ENCODE data around the gene MORN5. TPM values are rescaled to one million over a fixed set of nuclear protein-coding genes. Genes with fewer than 3 reads are reported as not detected.

MORN5 gene
- total and polyA plus RNA-seq, 4 donors: 17.9 to 22.9 (median 18.6) TPM

DNA sequence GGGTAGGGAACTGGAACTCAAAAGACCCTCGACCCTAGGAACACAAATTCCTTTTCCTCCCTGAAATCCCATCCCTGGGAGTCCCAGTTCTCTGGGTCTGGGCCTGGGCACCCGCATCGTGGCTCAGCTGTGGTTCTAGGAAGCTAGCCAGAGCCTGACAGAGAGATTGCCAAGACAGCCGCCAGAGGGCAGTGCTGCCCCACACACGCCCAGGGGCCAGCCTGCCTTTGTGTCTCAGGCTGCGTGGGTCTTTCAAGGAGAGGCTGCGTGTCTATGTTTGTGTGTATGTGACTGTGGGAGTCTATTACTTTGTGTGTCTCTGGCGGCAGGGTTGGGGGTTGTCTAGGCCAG is 34.6 kb upstream of the MORN5 start:
- WGBS, 2 donors: 0 to 1% methylated on average over 8 of the region's 8 CpGs
- Histone ChIP-seq H3K4me3 (no peak overlapping the region), H3K4me1 (ENCODE audit: control insufficient read depth in 5 of 5, insufficient read depth in 5 of 5, low read length in 5 of 5) (peaks cover 0 to 16% (median 9%) of the 10 kb centered on the region in 5 donors), H3K36me3 (ENCODE audit: control insufficient read depth in 4 of 4, insufficient read depth in 4 of 4, low read length in 4 of 4) (no peaks in the 10 kb centered on the region), H3K9ac (ENCODE audit: insufficient read depth in 1 of 2, low read length in 2 of 2) (no peak overlapping the region), H3K27me3 (ENCODE audit: control insufficient read depth in 3 of 3, insufficient read depth in 3 of 3, low read length in 2 of 3) (peaks cover 0 to 21% (median 14%) of the 10 kb centered on the region in 3 donors), H3K27ac (ENCODE audit: low read depth in 1 of 2, low read length in 1 of 2) (no peak overlapping the region), H3K9me3 (ENCODE audit: control insufficient read depth in 4 of 4, insufficient read depth in 3 of 4, low read length in 3 of 4) (no peaks in the 10 kb centered on the region)
- TF ChIP-seq, protein P1, sequence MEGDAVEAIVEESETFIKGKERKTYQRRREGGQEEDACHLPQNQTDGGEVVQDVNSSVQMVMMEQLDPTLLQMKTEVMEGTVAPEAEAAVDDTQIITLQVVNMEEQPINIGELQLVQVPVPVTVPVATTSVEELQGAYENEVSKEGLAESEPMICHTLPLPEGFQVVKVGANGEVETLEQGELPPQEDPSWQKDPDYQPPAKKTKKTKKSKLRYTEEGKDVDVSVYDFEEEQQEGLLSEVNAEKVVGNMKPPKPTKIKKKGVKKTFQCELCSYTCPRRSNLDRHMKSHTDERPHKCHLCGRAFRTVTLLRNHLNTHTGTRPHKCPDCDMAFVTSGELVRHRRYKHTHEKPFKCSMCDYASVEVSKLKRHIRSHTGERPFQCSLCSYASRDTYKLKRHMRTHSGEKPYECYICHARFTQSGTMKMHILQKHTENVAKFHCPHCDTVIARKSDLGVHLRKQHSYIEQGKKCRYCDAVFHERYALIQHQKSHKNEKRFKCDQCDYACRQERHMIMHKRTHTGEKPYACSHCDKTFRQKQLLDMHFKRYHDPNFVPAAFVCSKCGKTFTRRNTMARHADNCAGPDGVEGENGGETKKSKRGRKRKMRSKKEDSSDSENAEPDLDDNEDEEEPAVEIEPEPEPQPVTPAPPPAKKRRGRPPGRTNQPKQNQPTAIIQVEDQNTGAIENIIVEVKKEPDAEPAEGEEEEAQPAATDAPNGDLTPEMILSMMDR (IDR thresholded peaks at IDR 0.05; ENCODE audit: control extremely low read depth, extremely low read depth): peak; percentile 92
- ATAC-seq (ENCODE audit: insufficient read depth, low FRiP score): peak; percentile 88
- DNase-seq: peak; percentile 83 to 85 (median 83)

DNA sequence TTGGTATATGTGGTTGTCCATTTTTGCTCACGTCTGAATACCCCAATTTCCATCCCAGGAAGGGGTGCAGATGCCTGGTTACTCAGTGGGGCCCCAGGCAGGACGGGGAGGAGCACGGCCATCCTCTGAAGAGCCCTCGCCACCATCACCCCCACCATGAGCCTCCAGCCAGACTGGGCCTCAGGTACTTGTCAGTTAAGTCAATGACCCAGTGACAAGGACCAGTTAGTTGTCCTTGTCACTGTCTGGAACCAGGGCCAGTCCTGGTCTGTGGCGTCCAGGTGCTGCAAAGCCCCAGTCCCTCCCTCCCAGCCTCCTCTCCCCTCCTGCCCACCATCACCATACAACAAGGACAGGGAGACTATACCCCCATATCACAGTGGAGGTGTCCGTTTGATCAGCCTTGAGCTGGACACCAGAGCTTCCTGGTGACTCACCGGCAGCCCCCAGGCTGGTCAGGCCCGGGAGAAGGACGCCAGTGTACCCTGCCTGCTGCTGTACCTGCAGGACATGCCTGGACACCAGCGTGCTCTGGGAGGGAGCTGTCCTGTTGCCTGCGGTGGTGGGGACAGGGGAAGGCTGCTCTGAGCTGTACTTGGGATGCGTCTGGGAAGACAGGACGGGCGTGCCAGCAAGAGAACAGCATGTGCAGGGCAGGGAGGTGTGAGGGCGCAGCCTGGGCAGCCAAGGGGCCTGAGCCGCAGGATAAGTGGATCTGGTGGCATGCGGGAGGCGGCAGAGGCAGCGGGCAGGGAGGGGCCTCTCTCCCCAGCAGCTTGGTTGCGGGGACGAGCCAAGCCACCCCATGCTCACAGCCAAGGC is 34.0 kb upstream of the MORN5 start:
- ATAC-seq (ENCODE audit: insufficient read depth, low FRiP score) (no peak), DNase-seq (no peak)
- Histone ChIP-seq H3K27me3 (ENCODE audit: control insufficient read depth in 3 of 3, insufficient read depth in 3 of 3, low read length in 2 of 3) (peaks cover 0 to 21% (median 14%) of the 10 kb centered on the region in 3 donors), H3K4me1 (ENCODE audit: control insufficient read depth in 5 of 5, insufficient read depth in 5 of 5, low read length in 5 of 5) (peaks cover 0 to 16% (median 9%) of the 10 kb centered on the region in 5 donors), H3K36me3 (ENCODE audit: control insufficient read depth in 4 of 4, insufficient read depth in 4 of 4, low read length in 4 of 4) (no peaks in the 10 kb centered on the region), H3K4me3 (no peak overlapping the region), H3K9me3 (ENCODE audit: control insufficient read depth in 4 of 4, insufficient read depth in 3 of 4, low read length in 3 of 4) (no peaks in the 10 kb centered on the region), H3K9ac (ENCODE audit: insufficient read depth in 1 of 2, low read length in 2 of 2) (no peak overlapping the region), H3K27ac (ENCODE audit: low read depth in 1 of 2, low read length in 1 of 2) (peak overlapping the region in 1 of 2 donors; percentile 5)
- TF ChIP-seq, protein P1 (IDR thresholded peaks at IDR 0.05; ENCODE audit: control extremely low read depth, extremely low read depth): no peak
- 49 to 53% methylated on average over 21 of the region's 21 CpGs for WGBS, 2 donors

DNA sequence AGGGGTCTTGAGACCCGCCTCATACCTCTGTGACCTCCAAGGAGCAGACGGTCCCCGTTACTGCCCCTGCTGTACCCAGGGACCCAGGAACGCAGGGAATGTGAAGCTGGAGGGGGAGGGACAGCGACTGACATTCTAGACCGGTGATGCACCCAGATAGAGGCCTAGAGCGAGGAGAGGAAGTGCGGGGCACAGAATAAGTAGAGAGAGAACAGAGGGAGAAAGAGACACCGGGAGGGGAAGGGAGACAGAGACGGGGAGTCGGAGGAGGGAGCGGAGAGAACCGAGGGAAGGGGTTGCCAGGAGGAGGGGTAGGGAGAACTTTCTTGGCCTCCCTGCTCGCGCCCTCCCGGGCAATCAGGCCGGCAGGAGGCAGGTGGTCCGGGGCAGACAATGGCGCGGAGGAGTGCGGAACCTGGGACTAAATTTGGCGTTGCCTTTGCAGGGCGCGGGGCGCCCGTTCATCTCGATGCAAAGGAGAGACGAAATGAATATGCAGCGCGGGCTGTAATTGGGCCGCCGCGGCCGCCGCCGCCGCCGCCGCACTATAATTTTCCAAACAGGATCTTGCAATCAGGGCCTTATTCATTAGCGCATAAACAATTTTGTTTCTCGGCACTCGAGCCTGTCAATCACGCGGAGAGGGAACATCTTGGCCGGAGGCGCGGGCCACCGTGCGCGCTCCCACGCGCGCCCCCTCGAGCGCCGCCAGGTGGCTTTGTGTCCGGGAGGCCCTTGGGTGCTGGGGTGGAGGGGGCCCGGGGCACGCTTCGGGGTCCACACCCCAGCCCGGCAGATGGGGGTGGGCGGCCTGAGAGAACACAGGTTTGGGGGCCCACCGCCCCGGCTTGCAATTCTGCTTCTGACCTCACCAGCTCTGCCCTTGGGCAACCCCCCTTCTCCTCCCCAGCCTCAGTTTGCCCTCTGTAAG is 33.1 kb upstream of the MORN5 start:
- DNase-seq: no peak
- no peak overlapping the region for H3K9ac ChIP-seq (ENCODE audit: insufficient read depth in 1 of 2, low read length in 2 of 2)

More for the DNA sequence above, 33.1 kb upstream of the MORN5 start:
- Histone ChIP-seq H3K9me3 (ENCODE audit: control insufficient read depth in 4 of 4, insufficient read depth in 3 of 4, low read length in 3 of 4) (no peaks in the 10 kb centered on the region), H3K27me3 (ENCODE audit: control insufficient read depth in 3 of 3, insufficient read depth in 3 of 3, low read length in 2 of 3) (peaks cover 0 to 21% (median 14%) of the 10 kb centered on the region in 3 donors), H3K4me1 (ENCODE audit: control insufficient read depth in 5 of 5, insufficient read depth in 5 of 5, low read length in 5 of 5) (peaks cover 0 to 19% (median 14%) of the 10 kb centered on the region in 5 donors), H3K36me3 (ENCODE audit: control insufficient read depth in 4 of 4, insufficient read depth in 4 of 4, low read length in 4 of 4) (no peaks in the 10 kb centered on the region), H3K4me3 (no peak overlapping the region), H3K27ac (ENCODE audit: low read depth in 1 of 2, low read length in 1 of 2) (peak overlapping the region in 1 of 2 donors; percentile 5)
- no peak for ATAC-seq (ENCODE audit: insufficient read depth, low FRiP score)
- whole genome bisulfite sequencing, 2 donors: 5 to 9% methylated on average over 62 to 64 of the region's 64 CpGs
- TF ChIP-seq, protein P1 (IDR thresholded peaks at IDR 0.05; ENCODE audit: control extremely low read depth, extremely low read depth): no peak
